Liver (tissue), 3 donors: ENCODE results near the gene IFT43.

Experiments used
- GABPA ChIP-seq, 2 donors: IDR thresholded peaks in 1 of 2; conservative IDR thresholded peaks in 1 of 2; 2 replicates each; pipeline ENCODE4 v1.6.1; 2016; ENCODE audit warnings: antibody characterized with exemption in 2 of 2, mild to moderate bottlenecking in 1 of 2, moderate library complexity in 1 of 2
- JUND ChIP-seq, 2 donors: IDR thresholded peaks; 2 replicates each; pipeline ENCODE4 v1.6.1; 2016; ENCODE audit warnings: antibody characterized with exemption in 2 of 2
- REST ChIP-seq: IDR thresholded peaks from 2 replicates; pipeline ENCODE4 v1.6.1; 2016; ENCODE audit warnings: antibody characterized with exemption, mild to moderate bottlenecking
- YY1 ChIP-seq: IDR thresholded peaks from 2 replicates; pipeline ENCODE4 v1.6.1; 2016; ENCODE audit warnings: antibody characterized with exemption, mild to moderate bottlenecking
- TF ChIP-seq, protein P1 (sequence below): fragments of 150-350 bp; IDR thresholded peaks from 2 replicates; pipeline ENCODE4 v1.5.1; 2017; ENCODE audit warnings: improper control_type of control experiment, low read depth, low read length; ENCODE audit not compliant: missing input control
- donor health status: healthy.
- donor health status: healthy.

GRCh38 chr14:76077340-76077739 lies 91.8 kb downstream of the IFT43 start:
- TF ChIP-seq GABPA (IDR thresholded peaks at IDR 0.05 in 1 of 2, conservative IDR thresholded peaks at IDR 0.05 in 1 of 2) (no peak), REST (no peak), YY1 (no peak), JUND (IDR thresholded peaks at IDR 0.05) (no peak)
- TF ChIP-seq, protein P1, sequence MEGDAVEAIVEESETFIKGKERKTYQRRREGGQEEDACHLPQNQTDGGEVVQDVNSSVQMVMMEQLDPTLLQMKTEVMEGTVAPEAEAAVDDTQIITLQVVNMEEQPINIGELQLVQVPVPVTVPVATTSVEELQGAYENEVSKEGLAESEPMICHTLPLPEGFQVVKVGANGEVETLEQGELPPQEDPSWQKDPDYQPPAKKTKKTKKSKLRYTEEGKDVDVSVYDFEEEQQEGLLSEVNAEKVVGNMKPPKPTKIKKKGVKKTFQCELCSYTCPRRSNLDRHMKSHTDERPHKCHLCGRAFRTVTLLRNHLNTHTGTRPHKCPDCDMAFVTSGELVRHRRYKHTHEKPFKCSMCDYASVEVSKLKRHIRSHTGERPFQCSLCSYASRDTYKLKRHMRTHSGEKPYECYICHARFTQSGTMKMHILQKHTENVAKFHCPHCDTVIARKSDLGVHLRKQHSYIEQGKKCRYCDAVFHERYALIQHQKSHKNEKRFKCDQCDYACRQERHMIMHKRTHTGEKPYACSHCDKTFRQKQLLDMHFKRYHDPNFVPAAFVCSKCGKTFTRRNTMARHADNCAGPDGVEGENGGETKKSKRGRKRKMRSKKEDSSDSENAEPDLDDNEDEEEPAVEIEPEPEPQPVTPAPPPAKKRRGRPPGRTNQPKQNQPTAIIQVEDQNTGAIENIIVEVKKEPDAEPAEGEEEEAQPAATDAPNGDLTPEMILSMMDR, result no peak
